ENCODE data around the gene FIBP. TPM values are rescaled to one million over a fixed set of nuclear protein-coding genes. Genes with fewer than 3 reads are reported as not detected.

Gene FIBP
- total RNA-seq, 1 experiment from 2014 or later: 93.1 TPM

DNA sequence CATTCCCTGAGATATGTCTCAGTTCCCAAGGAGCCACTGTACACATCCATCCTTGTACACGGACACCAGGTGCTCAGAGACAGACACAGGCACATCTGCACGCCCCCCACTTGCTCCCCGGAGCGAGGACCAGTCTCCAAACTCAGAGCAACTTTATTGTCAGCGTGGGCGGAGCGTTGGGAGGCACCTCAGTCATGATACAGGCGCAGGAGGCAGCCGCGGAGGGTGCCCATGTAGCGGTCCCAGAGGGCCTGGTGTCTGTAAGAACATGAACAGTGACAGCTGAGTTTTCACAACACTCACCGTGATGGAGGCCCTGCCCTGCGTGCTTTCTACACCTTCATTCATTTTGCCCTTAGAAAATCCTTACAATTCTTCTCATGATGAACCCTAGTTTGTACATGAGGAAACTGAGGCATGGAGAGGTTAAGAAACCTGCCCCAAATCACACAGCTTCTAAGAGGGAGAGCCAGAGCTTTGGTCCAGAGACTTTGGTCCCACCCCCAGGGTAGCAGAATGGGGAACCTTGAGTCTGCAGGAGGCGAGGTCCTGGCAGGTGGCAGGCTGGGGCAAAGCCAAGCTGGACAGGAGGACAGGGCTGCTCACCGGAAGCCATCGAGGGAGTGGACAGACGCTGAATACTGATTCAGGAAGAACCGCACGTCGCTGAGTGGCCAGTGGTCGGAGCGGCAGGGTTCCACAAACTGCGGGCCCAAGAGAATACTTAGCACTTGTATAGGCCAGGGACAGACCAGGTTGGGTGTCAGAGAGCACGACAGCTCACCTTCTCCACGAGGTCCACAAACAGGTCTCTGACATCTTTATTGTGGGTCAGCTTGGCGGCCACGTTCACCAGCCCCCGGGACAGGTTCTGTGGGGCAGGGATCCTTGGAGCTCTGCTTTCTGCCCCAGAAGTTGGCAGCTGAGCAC is 4.2 kb downstream of the FIBP start:
- peaks cover 4% of the 10 kb centered on the region for H3K27me3 Mint-ChIP-seq (ENCODE audit: low read depth)
- ATAC-seq: no peak
- H3K4me3 Mint-ChIP-seq: no peak overlapping the region
- ChIA-PET CTCF (interaction anchor here (0.5 to 11.9 kb wide), 71 partner anchors 10 to 870 kb away, joined by 3 to 539 read pairs (median 5); partner anchors contain the start of genes AP5B1, ARL2, BANF1 and CFL1), POLR2A (interaction anchor here (0.6 to 2.2 kb wide), 3 partner anchors 17 to 33 kb away, joined by 3 to 16 read pairs (median 4); partner anchors contain the start of gene CFL1)
- H3K9me3 Mint-ChIP-seq: no peaks in the 10 kb centered on the region
- no peak for DNase-seq (ENCODE audit: low spot score)
- H3K36me3 Mint-ChIP-seq: peaks cover 42% of the 10 kb centered on the region
- H3K4me1 Mint-ChIP-seq: peaks cover 17% of the 10 kb centered on the region
- TF ChIP-seq, protein P1, sequence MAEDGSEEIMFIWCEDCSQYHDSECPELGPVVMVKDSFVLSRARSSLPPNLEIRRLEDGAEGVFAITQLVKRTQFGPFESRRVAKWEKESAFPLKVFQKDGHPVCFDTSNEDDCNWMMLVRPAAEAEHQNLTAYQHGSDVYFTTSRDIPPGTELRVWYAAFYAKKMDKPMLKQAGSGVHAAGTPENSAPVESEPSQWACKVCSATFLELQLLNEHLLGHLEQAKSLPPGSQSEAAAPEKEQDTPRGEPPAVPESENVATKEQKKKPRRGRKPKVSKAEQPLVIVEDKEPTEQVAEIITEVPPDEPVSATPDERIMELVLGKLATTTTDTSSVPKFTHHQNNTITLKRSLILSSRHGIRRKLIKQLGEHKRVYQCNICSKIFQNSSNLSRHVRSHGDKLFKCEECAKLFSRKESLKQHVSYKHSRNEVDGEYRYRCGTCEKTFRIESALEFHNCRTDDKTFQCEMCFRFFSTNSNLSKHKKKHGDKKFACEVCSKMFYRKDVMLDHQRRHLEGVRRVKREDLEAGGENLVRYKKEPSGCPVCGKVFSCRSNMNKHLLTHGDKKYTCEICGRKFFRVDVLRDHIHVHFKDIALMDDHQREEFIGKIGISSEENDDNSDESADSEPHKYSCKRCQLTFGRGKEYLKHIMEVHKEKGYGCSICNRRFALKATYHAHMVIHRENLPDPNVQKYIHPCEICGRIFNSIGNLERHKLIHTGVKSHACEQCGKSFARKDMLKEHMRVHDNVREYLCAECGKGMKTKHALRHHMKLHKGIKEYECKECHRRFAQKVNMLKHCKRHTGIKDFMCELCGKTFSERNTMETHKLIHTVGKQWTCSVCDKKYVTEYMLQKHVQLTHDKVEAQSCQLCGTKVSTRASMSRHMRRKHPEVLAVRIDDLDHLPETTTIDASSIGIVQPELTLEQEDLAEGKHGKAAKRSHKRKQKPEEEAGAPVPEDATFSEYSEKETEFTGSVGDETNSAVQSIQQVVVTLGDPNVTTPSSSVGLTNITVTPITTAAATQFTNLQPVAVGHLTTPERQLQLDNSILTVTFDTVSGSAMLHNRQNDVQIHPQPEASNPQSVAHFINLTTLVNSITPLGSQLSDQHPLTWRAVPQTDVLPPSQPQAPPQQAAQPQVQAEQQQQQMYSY (CRISPR knock-in tag; IDR thresholded peaks at IDR 0.05): no peak
- TF ChIP-seq, protein P2, sequence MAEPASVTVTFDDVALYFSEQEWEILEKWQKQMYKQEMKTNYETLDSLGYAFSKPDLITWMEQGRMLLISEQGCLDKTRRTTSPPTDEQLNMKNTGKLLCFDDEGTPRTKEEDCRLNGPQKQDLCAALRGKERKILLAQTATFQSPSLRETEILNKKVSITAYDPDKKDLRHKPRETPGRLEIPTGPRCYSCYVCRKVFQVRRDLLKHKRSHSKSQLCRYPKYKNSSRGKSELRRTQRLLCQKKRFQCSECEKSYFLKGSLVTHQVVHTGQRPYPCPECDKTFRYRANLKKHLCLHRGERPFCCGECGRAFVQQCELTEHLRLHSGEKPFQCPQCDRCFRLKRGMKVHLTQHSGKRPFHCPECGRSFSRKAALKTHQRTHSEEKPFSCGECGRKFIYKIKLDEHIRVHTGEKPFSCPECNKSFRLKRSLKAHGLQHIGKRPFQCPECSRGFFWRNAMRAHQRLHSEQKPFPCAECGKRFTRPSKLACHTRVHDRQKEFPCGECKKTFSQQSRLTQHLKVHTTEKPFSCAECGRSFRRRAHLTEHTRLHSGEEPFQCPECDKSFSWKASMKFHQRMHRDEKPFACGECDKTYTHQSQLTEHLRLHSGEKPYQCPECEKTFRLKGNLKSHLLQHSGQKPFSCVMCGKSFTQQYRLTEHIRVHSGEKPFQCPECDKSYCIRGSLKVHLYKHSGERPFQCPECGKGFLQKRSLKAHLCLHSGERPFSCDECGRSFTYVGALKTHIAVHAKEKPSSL (CRISPR knock-in tag; conservative IDR thresholded peaks at IDR 0.05): no peak
- TF ChIP-seq FOXK1 (CRISPR knock-in tag; IDR thresholded peaks at IDR 0.05) (no peak), OVOL2 (CRISPR knock-in tag; IDR thresholded peaks at IDR 0.05; ENCODE audit: borderline replicate concordance) (no peak)
- TF ChIP-seq, protein P3, sequence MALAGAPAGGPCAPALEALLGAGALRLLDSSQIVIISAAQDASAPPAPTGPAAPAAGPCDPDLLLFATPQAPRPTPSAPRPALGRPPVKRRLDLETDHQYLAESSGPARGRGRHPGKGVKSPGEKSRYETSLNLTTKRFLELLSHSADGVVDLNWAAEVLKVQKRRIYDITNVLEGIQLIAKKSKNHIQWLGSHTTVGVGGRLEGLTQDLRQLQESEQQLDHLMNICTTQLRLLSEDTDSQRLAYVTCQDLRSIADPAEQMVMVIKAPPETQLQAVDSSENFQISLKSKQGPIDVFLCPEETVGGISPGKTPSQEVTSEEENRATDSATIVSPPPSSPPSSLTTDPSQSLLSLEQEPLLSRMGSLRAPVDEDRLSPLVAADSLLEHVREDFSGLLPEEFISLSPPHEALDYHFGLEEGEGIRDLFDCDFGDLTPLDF (CRISPR knock-in tag; IDR thresholded peaks at IDR 0.05): no peak
- no peak overlapping the region for H3K27ac Mint-ChIP-seq

DNA sequence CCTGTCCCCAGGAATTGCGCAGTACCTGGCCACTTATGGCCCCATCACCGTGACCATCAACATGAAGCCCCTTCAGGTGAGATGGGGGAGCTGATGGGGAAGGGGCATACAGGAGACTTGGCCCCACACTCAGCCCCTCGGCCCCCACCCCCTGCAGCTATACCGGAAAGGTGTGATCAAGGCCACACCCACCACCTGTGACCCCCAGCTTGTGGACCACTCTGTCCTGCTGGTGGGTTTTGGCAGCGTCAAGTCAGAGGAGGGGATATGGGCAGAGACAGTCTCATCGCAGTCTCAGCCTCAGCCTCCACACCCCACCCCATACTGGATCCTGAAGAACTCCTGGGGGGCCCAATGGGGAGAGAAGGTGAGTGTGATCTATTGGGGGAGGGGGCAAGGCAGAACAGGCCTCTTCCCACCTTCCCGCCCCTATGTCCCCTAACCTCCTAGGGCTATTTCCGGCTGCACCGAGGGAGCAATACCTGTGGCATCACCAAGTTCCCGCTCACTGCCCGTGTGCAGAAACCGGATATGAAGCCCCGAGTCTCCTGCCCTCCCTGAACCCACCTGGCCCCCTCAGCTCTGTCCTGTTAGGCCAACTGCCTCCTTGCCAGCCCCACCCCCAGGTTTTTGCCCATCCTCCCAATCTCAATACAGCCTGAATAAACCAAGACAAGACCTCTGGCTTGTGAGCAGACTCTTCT is 5.1 kb downstream of the FIBP start:
- no peak overlapping the region for H3K27ac Mint-ChIP-seq
- H3K9me3 Mint-ChIP-seq: no peaks in the 10 kb centered on the region
- ATAC-seq (no peak), DNase-seq (ENCODE audit: low spot score) (no peak)
- H3K4me1 Mint-ChIP-seq: peaks cover 14% of the 10 kb centered on the region
- ChIA-PET POLR2A (interaction anchor here (2.2 kb wide), 1 partner anchor 32 kb away, joined by 16 read pairs; no protein-coding TSS in a partner anchor), CTCF (interaction anchor here (2.0 to 11.9 kb wide), 4 partner anchors 12 to 105 kb away, joined by 21 to 539 read pairs (median 40); partner anchors contain the start of genes CFL1, EFEMP2 and MUS81)
- peaks cover 3% of the 10 kb centered on the region; the same call in 1 of the 2 replicates for H3K27me3 Mint-ChIP-seq (ENCODE audit: low read depth)
- no peak overlapping the region for H3K4me3 Mint-ChIP-seq
- H3K36me3 Mint-ChIP-seq: peaks cover 42% of the 10 kb centered on the region
- no peak for TF ChIP-seq ZNF396 (CRISPR knock-in tag; IDR thresholded peaks at IDR 0.05; ENCODE audit: borderline replicate concordance)
- TF ChIP-seq, protein P4, sequence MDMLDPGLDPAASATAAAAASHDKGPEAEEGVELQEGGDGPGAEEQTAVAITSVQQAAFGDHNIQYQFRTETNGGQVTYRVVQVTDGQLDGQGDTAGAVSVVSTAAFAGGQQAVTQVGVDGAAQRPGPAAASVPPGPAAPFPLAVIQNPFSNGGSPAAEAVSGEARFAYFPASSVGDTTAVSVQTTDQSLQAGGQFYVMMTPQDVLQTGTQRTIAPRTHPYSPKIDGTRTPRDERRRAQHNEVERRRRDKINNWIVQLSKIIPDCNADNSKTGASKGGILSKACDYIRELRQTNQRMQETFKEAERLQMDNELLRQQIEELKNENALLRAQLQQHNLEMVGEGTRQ (CRISPR knock-in tag; IDR thresholded peaks at IDR 0.05): no peak
- no peak for TF ChIP-seq HMGXB4 (CRISPR knock-in tag; IDR thresholded peaks at IDR 0.05)
- no peak for TF ChIP-seq CREB1 (CRISPR knock-in tag; IDR thresholded peaks at IDR 0.05)
- TF ChIP-seq SP1 (CRISPR knock-in tag; conservative IDR thresholded peaks at IDR 0.05): no peak
- no peak for TF ChIP-seq NFYB (CRISPR knock-in tag; conservative IDR thresholded peaks at IDR 0.05; ENCODE audit: low read depth)
- TF ChIP-seq OVOL2 (CRISPR knock-in tag; IDR thresholded peaks at IDR 0.05; ENCODE audit: borderline replicate concordance): no peak
- TF ChIP-seq, protein P5, sequence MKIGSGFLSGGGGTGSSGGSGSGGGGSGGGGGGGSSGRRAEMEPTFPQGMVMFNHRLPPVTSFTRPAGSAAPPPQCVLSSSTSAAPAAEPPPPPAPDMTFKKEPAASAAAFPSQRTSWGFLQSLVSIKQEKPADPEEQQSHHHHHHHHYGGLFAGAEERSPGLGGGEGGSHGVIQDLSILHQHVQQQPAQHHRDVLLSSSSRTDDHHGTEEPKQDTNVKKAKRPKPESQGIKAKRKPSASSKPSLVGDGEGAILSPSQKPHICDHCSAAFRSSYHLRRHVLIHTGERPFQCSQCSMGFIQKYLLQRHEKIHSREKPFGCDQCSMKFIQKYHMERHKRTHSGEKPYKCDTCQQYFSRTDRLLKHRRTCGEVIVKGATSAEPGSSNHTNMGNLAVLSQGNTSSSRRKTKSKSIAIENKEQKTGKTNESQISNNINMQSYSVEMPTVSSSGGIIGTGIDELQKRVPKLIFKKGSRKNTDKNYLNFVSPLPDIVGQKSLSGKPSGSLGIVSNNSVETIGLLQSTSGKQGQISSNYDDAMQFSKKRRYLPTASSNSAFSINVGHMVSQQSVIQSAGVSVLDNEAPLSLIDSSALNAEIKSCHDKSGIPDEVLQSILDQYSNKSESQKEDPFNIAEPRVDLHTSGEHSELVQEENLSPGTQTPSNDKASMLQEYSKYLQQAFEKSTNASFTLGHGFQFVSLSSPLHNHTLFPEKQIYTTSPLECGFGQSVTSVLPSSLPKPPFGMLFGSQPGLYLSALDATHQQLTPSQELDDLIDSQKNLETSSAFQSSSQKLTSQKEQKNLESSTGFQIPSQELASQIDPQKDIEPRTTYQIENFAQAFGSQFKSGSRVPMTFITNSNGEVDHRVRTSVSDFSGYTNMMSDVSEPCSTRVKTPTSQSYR (CRISPR knock-in tag; IDR thresholded peaks at IDR 0.05): no peak
- TF ChIP-seq, protein P6, sequence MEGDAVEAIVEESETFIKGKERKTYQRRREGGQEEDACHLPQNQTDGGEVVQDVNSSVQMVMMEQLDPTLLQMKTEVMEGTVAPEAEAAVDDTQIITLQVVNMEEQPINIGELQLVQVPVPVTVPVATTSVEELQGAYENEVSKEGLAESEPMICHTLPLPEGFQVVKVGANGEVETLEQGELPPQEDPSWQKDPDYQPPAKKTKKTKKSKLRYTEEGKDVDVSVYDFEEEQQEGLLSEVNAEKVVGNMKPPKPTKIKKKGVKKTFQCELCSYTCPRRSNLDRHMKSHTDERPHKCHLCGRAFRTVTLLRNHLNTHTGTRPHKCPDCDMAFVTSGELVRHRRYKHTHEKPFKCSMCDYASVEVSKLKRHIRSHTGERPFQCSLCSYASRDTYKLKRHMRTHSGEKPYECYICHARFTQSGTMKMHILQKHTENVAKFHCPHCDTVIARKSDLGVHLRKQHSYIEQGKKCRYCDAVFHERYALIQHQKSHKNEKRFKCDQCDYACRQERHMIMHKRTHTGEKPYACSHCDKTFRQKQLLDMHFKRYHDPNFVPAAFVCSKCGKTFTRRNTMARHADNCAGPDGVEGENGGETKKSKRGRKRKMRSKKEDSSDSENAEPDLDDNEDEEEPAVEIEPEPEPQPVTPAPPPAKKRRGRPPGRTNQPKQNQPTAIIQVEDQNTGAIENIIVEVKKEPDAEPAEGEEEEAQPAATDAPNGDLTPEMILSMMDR (IDR thresholded peaks at IDR 0.05): no peak
- no peak for TF ChIP-seq IRF2 (CRISPR knock-in tag; IDR thresholded peaks at IDR 0.05; ENCODE audit: borderline replicate concordance, low read depth)
